ENCODE results near the gene URB1.

Gene URB1

GRCh38 chr21:32346951-32347350, 45.9 kb downstream of the URB1 start:
- no peak for DNase-seq (ENCODE audit: low spot score)

GRCh38 chr21:32340863-32341848, 51.7 kb downstream of the URB1 start:
- no peak for DNase-seq (ENCODE audit: low spot score)

- DNase-seq (ENCODE audit: low spot score): no peak
These were observed 54.4 kb downstream of the URB1 start for GRCh38 chr21:32338209-32338921.

GRCh38 chr21:32337206-32337605, 55.6 kb downstream of the URB1 start:
- DNase-seq (ENCODE audit: low spot score): no peak

GRCh38 chr21:32336711-32337110, 56.1 kb downstream of the URB1 start:
- DNase-seq (ENCODE audit: low spot score): peak; percentile 63

GRCh38 chr21:32335601-32336575, 56.9 kb downstream of the URB1 start:
- DNase-seq (ENCODE audit: low spot score): no peak

GRCh38 chr21:32334980-32335531, 57.8 kb downstream of the URB1 start:
- no peak for DNase-seq (ENCODE audit: low spot score)

GRCh38 chr21:32333953-32334673, 58.7 kb downstream of the URB1 start:
- DNase-seq (ENCODE audit: low spot score): no peak

GRCh38 chr21:32332463-32332951, 60.3 kb downstream of the URB1 start:
- DNase-seq (ENCODE audit: low spot score): no peak

GRCh38 chr21:32331444-32332305, 61.1 kb downstream of the URB1 start:
- no peak for DNase-seq (ENCODE audit: low spot score)

GRCh38 chr21:32330784-32331311, 62.0 kb downstream of the URB1 start:
- DNase-seq (ENCODE audit: low spot score): no peak

- DNase-seq (ENCODE audit: low spot score): peak; percentile 54
These were observed 63.0 kb downstream of the URB1 start for GRCh38 chr21:32329776-32330175.

- DNase-seq (ENCODE audit: low spot score): no peak
These were observed 63.5 kb downstream of the URB1 start for GRCh38 chr21:32329331-32329730.

GRCh38 chr21:32328595-32328994, 64.2 kb downstream of the URB1 start:
- DNase-seq (ENCODE audit: low spot score): peak; percentile 48

GRCh38 chr21:32325706-32326105, 67.1 kb downstream of the URB1 start:
- no peak for DNase-seq (ENCODE audit: low spot score)

GRCh38 chr21:32322676-32323075, 70.1 kb downstream of the URB1 start:
- DNase-seq (ENCODE audit: low spot score): no peak

- DNase-seq (ENCODE audit: low spot score): no peak
These were observed 70.7 kb downstream of the URB1 start for GRCh38 chr21:32322103-32322502.

GRCh38 chr21:32321480-32321879, 71.3 kb downstream of the URB1 start:
- no peak for DNase-seq (ENCODE audit: low spot score)

- no peak for DNase-seq (ENCODE audit: low spot score)
These were observed 72.1 kb downstream of the URB1 start for GRCh38 chr21:32320726-32321125.

All from hepatic stellate cell (primary cell).